Heart left ventricle (tissue), 13 donors: ENCODE results near the gene CIPC.

Source experiments
- CTCF ChIP-seq, 12 donors: fragments of 200-600 bp; sonication (generic) in 4 of 12; IDR thresholded peaks; one replicate each; pipeline versions ENCODE4 v1.5.0 to v1.8.0; 2018 to 2022; ENCODE audit warnings: antibody characterized with exemption in 12 of 12, mild to moderate bottlenecking in 5 of 12
- POLR2A ChIP-seq, 2 donors: fragments of 450-650 bp; IDR thresholded peaks; one replicate each; pipeline ENCODE4 v1.6.1; 2017; ENCODE audit warnings: antibody characterized with exemption in 2 of 2, mild to moderate bottlenecking in 2 of 2, moderate library complexity in 2 of 2
- donor health status: ischemic (EF 13 %, LVEDD 7.1; RV severe dilation, severe dysfunction).
- donor health status: DM: no; HTN: yes; CAD: no.
- donor health status: DM: no; HTN: no; CAD: no.
- donor health status: ischemic (EF 25% LVEDD 6.9; RV normal size, moderate dysfunction).
- donor health status: ischemic (EF 25% LVEDD 5.7; RV mildly dilated, moderate dysfunction).
- donor health status: ischemic (EF 35%, LVEDD 5.7; RV mildly dilated, moderate dysfunction).
- donor health status: nonischemic (EF 11% LVEDD 7.7; RV severe dilation, severe dysfunction).
- donor health status: DM: yes; HTN: yes; CAD: no.
- donor health status: PGD.
- donor health status: ischemic (EF 29% LVEDD 5.4; RV normal size, mild dysfunction).
- donor health status: nonischemic (EF 23%, LVEDD 6.1; RV moderate dilation, normal function).

DNA sequence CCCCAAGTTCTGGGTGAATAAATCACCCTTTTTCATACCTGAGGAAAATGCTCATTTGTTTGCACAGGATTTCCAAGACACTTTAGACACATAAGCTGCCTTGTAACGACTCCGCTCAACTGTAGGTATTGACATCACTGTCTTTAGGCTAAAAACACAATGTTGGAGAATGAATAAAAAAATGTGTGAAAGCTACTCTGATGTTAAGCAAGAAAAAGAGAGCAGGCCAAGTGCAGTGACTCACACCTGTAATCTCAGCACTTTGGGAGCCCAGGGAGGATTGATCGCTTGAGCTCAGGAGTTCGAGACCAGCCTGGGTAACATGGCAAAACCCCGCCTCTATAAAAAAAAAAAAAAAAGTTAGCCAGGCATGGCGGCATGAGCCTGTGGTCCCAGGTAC lies 11.1 kb upstream of the CIPC start:
- TF ChIP-seq POLR2A (IDR thresholded peaks at IDR 0.05) (no peak), CTCF (IDR thresholded peaks at IDR 0.05) (no peak)
